RWPE2 (cell line): ENCODE measurements around the gene CD27.

Source experiments
- ATAC-seq: fragments of 200-7000 bp; cut with Tn5 transposase; 3 replicates; pipeline ENCODE4 v1.9.1; 2021; ENCODE audit warnings: low read depth
- DNase-seq: peaks from one replicate; pipeline ENCODE4 v3.0.0-alpha.2; 2020; ENCODE audit warnings: low spot score
- H3K27ac ChIP-seq: fragments of 450-650 bp; 2 replicates; pipeline ENCODE4 v1.5.1; 2017; ENCODE audit warnings: mild to moderate bottlenecking; ENCODE audit not compliant: poor library complexity, severe bottlenecking
- H3K27me3 ChIP-seq: fragments of 250-450 bp; sonication (Bioruptor Pico); 2 replicates; pipeline ENCODE4 v1.5.1; 2021; ENCODE audit warnings: mild to moderate bottlenecking, moderate library complexity; ENCODE audit not compliant: insufficient read depth, poor library complexity, severe bottlenecking
- H3K36me3 ChIP-seq: fragments of 250-450 bp; sonication (Bioruptor Pico); 2 replicates; pipeline ENCODE4 v1.5.1; 2020; ENCODE audit warnings: low read depth, mild to moderate bottlenecking, moderate library complexity
- H3K4me1 ChIP-seq: fragments of 250-450 bp; sonication (Bioruptor Pico); 2 replicates; pipeline ENCODE4 v1.5.1; 2021; ENCODE audit warnings: mild to moderate bottlenecking, moderate library complexity; ENCODE audit not compliant: insufficient read depth, poor library complexity, severe bottlenecking
- H3K4me3 ChIP-seq: fragments of 250-450 bp; sonication (Bioruptor Pico); 2 replicates; pipeline ENCODE4 v1.5.1; 2021; ENCODE audit warnings: mild to moderate bottlenecking, moderate library complexity; ENCODE audit not compliant: severe bottlenecking
- H3K9me3 ChIP-seq: fragments of 250-450 bp; sonication (Bioruptor Pico); 2 replicates; pipeline ENCODE4 v1.5.1; 2021; ENCODE audit warnings: mild to moderate bottlenecking, moderate library complexity; ENCODE audit not compliant: severe bottlenecking
- TF ChIP-seq, protein P1 (sequence below): fragments of 450-650 bp; IDR thresholded peaks from one replicate; pipeline ENCODE4 v1.5.1; 2017; ENCODE audit warnings: mild to moderate bottlenecking, moderate library complexity; ENCODE audit not compliant: poor library complexity, severe bottlenecking

CD27 gene

DNA sequence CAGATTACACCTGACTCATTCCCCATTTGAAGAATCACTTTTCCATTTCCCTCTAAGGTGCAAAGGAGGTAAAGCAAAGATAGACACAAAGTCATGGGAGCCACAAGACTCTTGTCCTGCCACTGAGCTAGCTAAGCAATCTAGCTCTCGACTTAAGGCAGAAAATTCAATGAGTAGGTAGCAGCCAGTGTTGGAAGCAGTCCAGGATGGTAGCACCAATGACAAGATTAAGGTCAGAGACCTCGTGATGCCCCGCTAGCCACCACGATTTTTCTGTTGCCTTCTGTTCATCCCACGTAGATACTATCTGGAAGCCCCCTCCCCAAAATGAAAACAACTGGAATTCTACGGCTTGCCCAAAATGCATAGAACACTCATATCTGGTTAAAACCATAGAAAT, 24.3 kb downstream of the CD27 start:
- no peak for ATAC-seq
- DNase-seq: no peak
- H3K4me1 ChIP-seq: peaks cover 4% of the 10 kb centered on the region
- peaks cover 11% of the 10 kb centered on the region; the same call in 1 of the 2 replicates for H3K36me3 ChIP-seq
- no peak overlapping the region for H3K4me3 ChIP-seq
- H3K27me3 ChIP-seq: no peaks in the 10 kb centered on the region
- H3K9me3 ChIP-seq: no peaks in the 10 kb centered on the region
- TF ChIP-seq, protein P1, sequence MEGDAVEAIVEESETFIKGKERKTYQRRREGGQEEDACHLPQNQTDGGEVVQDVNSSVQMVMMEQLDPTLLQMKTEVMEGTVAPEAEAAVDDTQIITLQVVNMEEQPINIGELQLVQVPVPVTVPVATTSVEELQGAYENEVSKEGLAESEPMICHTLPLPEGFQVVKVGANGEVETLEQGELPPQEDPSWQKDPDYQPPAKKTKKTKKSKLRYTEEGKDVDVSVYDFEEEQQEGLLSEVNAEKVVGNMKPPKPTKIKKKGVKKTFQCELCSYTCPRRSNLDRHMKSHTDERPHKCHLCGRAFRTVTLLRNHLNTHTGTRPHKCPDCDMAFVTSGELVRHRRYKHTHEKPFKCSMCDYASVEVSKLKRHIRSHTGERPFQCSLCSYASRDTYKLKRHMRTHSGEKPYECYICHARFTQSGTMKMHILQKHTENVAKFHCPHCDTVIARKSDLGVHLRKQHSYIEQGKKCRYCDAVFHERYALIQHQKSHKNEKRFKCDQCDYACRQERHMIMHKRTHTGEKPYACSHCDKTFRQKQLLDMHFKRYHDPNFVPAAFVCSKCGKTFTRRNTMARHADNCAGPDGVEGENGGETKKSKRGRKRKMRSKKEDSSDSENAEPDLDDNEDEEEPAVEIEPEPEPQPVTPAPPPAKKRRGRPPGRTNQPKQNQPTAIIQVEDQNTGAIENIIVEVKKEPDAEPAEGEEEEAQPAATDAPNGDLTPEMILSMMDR: no peak
- H3K27ac ChIP-seq: no peak overlapping the region

DNA sequence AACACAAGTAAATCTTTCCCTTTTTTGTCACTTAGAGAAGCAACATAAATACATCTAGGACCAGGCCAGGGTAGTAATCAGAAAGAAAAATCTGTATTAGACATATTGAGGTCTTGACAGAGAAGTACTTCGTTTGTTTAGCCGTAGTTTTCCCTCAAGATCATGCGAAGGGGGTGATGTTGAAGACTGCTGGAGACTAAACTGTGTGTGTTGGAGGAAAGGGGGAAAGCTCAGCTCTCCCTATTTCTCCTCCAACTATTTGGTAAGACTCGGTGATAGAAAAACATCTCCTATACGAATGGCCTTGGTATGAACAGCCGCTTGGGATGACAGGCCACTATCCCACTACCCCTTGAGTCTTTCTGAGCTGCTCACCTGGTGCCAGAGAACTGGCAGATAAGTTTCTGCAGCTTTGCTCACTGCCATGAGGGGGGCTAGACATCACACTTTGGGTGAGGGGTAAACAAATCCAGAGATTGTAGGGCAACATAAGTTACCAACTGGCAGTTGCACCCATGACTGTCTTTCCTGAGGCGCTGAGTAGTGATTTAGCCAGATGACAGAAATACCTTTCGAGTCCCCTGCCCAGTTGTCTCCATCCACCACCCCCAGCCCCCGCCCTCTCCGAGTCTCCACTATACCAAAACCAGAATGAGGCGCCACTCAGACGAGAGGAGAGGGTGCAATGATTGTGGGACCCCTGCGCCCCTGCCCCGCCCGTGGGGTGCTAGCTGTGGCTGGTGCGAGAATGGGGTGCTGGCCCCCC, 25.0 kb downstream of the CD27 start:
- Histone ChIP-seq H3K9me3 (no peaks in the 10 kb centered on the region), H3K4me3 (peak overlapping the region; percentile 52), H3K4me1 (peaks cover 4% of the 10 kb centered on the region), H3K27me3 (no peaks in the 10 kb centered on the region), H3K36me3 (peaks cover 8% of the 10 kb centered on the region; the same call in 1 of the 2 replicates), H3K27ac (peak overlapping the region; percentile 40)
- DNase-seq (no peak), ATAC-seq (no peak; the same call in 2 of the 3 replicates)
- TF ChIP-seq, protein P1: no peak

DNA sequence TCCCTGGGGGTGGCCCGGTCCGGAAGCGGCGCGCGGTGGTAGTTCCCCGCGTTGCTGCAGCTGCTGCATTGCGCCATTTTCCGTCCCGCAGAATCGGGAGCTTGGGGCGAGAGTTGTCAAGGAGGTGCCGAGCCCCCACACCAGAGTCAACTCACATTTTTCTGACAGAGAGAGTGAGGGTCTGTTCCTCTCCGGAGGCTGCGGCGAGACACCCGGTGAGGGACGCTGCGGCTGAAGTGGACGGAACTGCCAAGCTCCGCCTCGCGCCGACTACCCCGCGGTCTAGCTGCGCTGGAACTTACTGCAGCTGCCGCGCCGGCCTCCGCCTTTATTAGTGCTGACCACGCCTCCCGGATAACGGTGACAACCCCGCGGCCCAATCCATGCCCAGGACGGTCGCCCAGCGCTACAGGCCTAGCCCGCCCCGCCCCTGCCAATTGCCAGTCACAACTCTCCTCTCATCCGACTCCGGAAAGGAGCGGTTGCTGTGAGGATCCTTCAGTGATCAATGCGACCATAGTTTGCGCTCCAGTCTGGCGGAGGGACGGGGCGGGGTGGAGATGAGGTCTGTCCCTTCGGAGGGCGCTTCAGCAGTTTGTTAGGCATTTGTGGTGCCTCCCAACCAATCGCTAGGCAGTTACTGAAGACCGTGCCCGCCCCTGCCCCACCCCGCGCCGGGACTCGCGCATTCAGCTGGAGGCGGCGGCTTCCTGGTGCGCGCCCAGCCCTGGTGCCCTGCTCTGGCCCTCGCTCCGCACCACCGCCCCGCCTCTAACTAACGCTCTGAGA, 25.8 kb downstream of the CD27 start, which contains the start of gene VAMP1:
Gene VAMP1 (minus strand): TSS at position 303 of the 789 bp plus-strand sequence. CDS start 146 bp downstream, at position 157.
- TF ChIP-seq, protein P1: no peak
- no peaks in the 10 kb centered on the region for H3K27me3 ChIP-seq
- peak within 1 kb of the TSS; percentile 40 for H3K27ac ChIP-seq
- peak; percentile 94 for ATAC-seq
- H3K9me3 ChIP-seq: no peaks in the 10 kb centered on the region
- peaks cover 5% of the 10 kb centered on the region; the same call in 1 of the 2 replicates for H3K36me3 ChIP-seq
- peak within 1 kb of the TSS; percentile 52 for H3K4me3 ChIP-seq
- peak; percentile 98 for DNase-seq
- H3K4me1 ChIP-seq: peaks cover 4% of the 10 kb centered on the region

DNA sequence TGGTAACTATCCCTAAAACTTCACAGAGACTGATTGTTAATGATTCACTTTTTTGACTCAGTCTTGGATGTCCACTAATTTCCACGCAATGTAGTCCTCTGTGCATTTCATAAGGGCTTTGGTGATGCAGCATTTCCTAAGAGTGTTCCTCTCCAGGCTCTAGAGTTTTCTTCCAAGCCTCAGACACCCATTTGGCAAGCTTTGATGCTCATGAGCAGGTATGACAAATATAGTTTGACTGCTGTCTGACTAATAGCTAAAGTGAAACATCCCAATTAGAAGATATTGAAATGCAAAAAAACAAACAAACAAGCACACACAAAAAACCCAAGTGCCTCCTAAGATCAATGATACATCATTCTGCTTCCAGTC, 27.2 kb downstream of the CD27 start:
- ATAC-seq (no peak), DNase-seq (no peak)
- Histone ChIP-seq H3K9me3 (no peaks in the 10 kb centered on the region), H3K27ac (no peak overlapping the region), H3K36me3 (no peaks in the 10 kb centered on the region), H3K27me3 (no peaks in the 10 kb centered on the region), H3K4me1 (peaks cover 4% of the 10 kb centered on the region), H3K4me3 (no peak overlapping the region)
- TF ChIP-seq, protein P1: no peak
